GM18861 (cell line): ENCODE measurements around the gene CCDC86.

ENCODE experiments used
- ATAC-seq: cut with Tn5 transposase; IDR thresholded peaks from one replicate; pipeline ENCODE4 v1.9.1; 2021; ENCODE audit not compliant: unreplicated experiment

CCDC86 gene

GRCh38 chr11:60867871-60868681, 26.2 kb downstream of the CCDC86 start:
- no peak for ATAC-seq

- ATAC-seq, result no peak
Measured at GRCh38 chr11:60868682-60869450, 27.0 kb downstream of the CCDC86 start.

DNA sequence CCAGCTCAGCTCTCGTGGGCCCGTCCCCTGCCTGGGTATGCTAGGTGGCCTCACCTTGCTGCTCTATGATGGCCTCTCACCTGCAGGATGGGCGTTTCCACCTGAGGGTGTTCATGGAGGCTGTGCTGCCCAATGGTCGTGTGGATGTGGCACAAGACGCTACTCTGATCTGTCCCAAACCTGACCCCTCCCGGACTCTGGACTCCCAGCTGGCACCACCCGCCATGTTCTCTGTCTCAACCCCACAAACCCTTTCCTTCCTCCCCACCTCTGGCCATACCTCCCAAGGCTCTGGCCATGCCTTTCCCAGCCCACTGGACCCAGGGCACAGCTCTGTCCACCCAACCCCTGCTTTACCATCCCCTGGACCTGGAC, 27.5 kb downstream of the CCDC86 start:
- ATAC-seq, result no peak

DNA sequence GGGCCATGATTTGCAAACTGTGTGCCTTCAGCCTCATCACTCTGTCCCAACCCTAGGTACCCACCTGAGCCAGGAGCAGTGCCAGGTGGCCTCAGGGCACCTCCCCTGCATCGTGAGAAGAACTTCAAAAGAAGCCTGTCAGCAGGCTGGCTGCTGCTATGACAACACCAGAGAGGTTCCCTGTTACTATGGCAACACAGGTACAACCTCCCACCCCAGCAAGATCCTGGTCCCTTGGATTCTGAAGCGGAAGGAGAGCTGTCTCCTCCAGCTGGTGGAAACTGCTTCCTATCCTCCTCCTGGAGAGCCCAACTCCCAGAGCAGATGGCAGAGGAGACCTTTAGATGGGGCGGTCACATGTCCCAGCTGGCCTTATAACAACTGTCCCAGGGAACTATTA, 28.4 kb downstream of the CCDC86 start:
- ATAC-seq, result no peak

GRCh38 chr11:60870733-60871377, 28.9 kb downstream of the CCDC86 start:
- ATAC-seq, result no peak

- ATAC-seq, result no peak
Measured at GRCh38 chr11:60871378-60872061, 29.6 kb downstream of the CCDC86 start.

DNA sequence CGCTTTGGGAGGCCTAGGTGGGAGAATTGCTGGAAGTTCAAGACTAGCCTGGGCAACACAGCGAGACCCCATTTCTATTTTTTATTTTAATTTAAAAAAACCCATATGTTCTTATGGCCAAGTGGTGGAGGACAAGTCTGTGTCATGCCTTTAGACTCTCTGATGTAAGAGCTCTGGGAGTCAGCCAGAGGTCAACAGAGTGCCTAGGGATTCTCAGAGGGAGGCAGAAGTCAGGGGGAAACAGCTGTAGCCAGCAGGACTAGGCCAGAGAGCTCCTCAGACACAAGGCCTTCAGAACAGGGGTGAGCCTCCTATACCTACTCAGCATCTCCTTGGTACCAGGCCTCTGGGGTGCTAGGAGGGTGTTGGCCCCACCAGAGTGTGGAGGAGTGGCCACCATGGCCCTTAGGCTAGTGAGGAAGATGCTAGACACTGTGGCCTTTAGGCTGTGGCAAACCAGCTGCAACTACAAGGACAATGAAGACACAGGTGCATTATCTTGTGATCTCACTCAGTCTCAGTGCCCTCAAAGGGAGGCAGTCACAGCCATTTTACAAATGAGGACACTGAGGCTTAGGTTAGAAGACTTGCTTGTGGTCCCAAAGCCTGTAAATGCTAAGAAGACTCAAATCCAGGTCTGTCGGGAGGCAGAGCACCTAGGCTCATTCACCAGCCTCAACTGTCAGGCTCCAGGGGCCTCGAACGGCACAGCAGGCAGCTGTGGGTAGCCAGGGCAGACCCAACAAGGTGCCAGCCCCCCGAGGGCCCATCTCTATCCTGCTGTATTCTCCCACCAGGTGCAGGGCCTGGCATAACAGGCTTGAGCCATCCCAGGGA, 30.4 kb downstream of the CCDC86 start:
- ATAC-seq, result no peak

GRCh38 chr11:60872961-60873524, 31.1 kb downstream of the CCDC86 start:
- no peak for ATAC-seq

GRCh38 chr11:60873533-60873932, 31.6 kb downstream of the CCDC86 start:
- no peak for ATAC-seq

GRCh38 chr11:60874421-60875365, 32.8 kb downstream of the CCDC86 start:
- ATAC-seq, result no peak

DNA sequence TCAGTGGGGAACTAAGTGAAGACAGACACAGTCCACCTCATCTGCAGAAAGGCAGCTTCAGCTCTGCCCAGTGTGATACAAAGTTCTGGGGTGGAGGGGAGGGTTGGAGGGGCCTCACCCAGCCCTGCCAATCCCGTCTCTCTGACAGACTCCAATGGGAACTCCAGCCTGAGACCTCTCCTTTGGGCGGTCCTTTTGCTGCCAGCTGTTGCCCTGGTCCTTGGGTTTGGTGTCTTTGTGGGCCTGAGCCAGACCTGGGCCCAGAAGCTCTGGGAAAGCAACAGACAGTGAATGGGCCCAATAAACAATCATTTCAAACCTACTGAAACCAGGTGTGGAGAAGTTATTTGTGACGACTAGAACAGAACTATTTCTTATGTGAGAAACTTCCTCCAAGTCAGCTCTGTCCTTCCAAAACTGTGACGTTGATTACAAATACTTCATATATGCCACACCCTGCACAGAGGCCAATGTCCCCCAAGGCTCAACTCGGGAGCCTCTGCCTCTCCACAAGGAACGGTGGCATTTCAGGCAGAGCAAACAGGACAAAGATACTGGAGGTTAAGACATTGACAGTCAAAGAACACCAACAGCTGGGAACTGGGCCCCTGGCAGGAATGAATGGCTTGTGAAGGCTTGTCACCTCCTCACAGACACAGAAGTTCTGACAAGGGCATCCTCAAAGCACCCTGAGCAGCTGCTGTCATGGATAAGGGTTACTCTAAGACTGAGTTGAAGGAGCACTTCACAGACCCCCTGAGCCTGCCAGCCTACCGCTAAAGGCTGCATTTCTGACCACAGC, 33.7 kb downstream of the CCDC86 start:
- ATAC-seq, result no peak

- no peak for ATAC-seq
Measured at GRCh38 chr11:60876168-60876485, 34.2 kb downstream of the CCDC86 start.

GRCh38 chr11:60878245-60879101, 36.6 kb downstream of the CCDC86 start:
- no peak for ATAC-seq

- no peak for ATAC-seq
Measured at GRCh38 chr11:60879104-60879503, 37.2 kb downstream of the CCDC86 start.

DNA sequence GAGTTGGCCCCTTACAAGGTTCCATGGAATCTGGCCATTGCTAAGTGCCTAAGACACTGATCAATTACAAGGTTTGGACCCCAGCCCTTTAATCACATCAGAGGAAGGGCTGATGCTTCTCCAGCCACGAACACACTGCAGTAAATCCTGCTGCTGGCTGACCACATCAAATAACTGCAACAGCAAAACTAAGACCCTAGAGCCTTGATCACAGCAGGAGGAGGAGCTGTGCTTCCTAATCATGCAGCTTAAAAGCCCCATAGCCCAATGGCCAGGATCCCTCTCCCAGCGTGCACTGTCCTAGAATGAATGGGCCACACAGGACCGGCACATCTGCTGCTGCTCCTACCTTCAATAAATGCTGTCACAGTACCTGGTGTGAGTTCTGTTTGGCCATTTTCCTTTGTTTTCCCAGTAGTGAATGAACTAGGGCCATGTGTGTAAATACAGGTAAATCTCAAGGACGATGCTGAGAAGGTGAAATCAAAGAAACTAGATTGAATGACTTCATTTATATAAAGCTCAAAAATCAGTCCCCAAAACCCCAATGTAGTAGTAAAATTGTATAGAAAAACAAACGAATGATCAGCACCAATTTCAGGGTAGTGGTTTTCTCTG, 38.2 kb downstream of the CCDC86 start:
- no peak for ATAC-seq

DNA sequence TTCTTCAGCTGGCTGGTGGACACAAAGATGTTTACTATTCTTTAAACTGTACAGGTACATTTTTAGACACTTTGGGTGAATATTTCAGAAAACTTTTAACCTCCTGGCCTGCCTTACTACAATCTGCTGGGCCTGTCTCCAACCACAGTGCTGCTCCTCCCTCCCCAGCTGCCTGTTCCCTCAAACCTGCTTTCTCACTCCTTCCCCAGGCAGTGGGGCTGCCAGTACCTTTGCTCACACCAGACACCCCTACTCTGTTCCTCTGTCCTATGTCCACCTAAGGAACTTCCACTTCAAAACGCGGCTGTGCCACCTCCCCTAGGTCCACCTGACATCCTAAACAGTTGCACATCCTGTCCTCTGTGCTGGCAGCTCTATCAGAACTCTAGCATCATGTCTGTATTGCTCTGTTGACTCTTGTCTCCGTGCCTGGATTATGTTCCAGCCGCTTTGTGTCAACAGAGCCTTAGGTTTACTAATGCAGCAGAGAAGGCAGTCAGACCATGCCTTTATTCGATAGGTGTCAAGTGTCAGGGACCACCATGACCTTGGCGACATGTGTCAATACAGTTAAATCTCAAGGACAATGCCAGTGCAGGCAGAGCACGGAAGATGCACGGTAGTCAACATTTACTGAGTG, 38.9 kb downstream of the CCDC86 start:
- ATAC-seq, result no peak
